CD4-positive, alpha-beta T cell treated with Interferon gamma for 1 hour (primary cell): ENCODE results near the gene SIX3.

ENCODE experiments used
- DNase-seq: peaks from one replicate; pipeline ENCODE4 v3.0.0-alpha.2; 2020

SIX3 gene

GRCh38 chr2:44931198-44931780 is 10.2 kb upstream of the SIX3 start:
- no peak for DNase-seq

- no peak for DNase-seq
These were observed 9.4 kb upstream of the SIX3 start for GRCh38 chr2:44932079-44932478.

- DNase-seq, result no peak
These were observed 8.7 kb upstream of the SIX3 start for GRCh38 chr2:44932564-44933392.

- no peak for DNase-seq
These were observed 8.0 kb upstream of the SIX3 start for GRCh38 chr2:44933434-44933951.

- DNase-seq, result no peak
These were observed 7.2 kb upstream of the SIX3 start for GRCh38 chr2:44934038-44934982.

- DNase-seq, result no peak
These were observed 6.3 kb upstream of the SIX3 start for GRCh38 chr2:44934983-44935728.

GRCh38 chr2:44935729-44936098 is 5.8 kb upstream of the SIX3 start:
- no peak for DNase-seq

GRCh38 chr2:44936275-44936674 is 5.2 kb upstream of the SIX3 start:
- no peak for DNase-seq

- no peak for DNase-seq
These were observed 4.5 kb upstream of the SIX3 start for GRCh38 chr2:44936715-44937687.

- DNase-seq, result no peak
These were observed 3.7 kb upstream of the SIX3 start for GRCh38 chr2:44937688-44938240.

- no peak for DNase-seq
These were observed 3.0 kb upstream of the SIX3 start for GRCh38 chr2:44938287-44939105.

GRCh38 chr2:44939106-44940048 is 2.1 kb upstream of the SIX3 start:
- no peak for DNase-seq

GRCh38 chr2:44940049-44940494 is 1.4 kb upstream of the SIX3 start:
- no peak for DNase-seq

- DNase-seq, result no peak
These were observed 604 bp upstream of the SIX3 start for GRCh38 chr2:44940732-44941464.

GRCh38 chr2:44942304-44943030 is 965 bp downstream of the SIX3 start:
- no peak for DNase-seq

GRCh38 chr2:44943031-44943692 is 1.7 kb downstream of the SIX3 start:
- DNase-seq, result no peak

GRCh38 chr2:44943693-44944101 is 2.2 kb downstream of the SIX3 start:
- DNase-seq, result no peak
